GM12872 (cell line): ENCODE measurements around the gene ST8SIA1.

ENCODE experiments used
- TF ChIP-seq, protein P1 (sequence below): IDR thresholded peaks from 3 replicates; pipeline ENCODE4 v1.5.1; 2011; ENCODE audit warnings: low read depth, mild to moderate bottlenecking, low read length, moderate library complexity; ENCODE audit not compliant: insufficient read depth

ST8SIA1 gene

DNA sequence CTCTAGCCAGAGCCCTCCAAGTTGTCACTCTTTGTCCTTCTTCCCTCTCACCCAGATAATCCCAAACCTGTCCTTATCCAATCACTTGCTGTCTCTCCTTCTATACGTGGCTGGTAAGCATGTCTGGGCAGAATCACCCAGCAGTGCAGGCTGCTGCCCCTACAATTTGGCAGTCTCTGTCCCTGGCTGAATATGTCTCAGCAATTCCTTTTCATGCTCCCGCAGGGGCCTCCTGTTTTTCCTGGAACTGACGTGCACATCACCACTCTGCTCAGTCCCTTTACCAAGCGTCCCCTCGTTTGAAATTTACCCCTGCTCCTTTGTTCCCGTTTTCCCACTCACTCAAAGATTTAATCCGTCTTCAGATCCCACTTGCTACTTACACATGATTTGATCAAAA, 80.0 kb downstream of the ST8SIA1 start:
- TF ChIP-seq, protein P1, sequence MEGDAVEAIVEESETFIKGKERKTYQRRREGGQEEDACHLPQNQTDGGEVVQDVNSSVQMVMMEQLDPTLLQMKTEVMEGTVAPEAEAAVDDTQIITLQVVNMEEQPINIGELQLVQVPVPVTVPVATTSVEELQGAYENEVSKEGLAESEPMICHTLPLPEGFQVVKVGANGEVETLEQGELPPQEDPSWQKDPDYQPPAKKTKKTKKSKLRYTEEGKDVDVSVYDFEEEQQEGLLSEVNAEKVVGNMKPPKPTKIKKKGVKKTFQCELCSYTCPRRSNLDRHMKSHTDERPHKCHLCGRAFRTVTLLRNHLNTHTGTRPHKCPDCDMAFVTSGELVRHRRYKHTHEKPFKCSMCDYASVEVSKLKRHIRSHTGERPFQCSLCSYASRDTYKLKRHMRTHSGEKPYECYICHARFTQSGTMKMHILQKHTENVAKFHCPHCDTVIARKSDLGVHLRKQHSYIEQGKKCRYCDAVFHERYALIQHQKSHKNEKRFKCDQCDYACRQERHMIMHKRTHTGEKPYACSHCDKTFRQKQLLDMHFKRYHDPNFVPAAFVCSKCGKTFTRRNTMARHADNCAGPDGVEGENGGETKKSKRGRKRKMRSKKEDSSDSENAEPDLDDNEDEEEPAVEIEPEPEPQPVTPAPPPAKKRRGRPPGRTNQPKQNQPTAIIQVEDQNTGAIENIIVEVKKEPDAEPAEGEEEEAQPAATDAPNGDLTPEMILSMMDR: no peak

DNA sequence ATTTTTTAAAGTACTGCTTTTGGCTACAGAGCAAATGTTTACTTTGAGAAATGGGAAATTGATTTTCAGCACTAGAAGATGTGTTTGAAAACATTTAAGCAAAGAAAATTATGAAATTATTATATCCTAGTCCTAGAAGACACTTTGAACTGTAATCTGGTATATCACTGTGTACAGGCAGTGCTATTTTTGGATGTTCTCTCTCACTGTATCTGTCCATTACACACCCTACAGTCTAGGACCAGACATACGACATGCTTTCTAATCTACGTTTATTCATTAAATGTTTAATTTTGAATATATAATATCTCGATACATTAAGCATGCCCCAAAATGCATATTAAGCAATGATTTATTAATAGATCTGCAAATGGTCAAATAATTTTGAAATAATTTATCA, 82.5 kb downstream of the ST8SIA1 start:
- TF ChIP-seq, protein P1: no peak

DNA sequence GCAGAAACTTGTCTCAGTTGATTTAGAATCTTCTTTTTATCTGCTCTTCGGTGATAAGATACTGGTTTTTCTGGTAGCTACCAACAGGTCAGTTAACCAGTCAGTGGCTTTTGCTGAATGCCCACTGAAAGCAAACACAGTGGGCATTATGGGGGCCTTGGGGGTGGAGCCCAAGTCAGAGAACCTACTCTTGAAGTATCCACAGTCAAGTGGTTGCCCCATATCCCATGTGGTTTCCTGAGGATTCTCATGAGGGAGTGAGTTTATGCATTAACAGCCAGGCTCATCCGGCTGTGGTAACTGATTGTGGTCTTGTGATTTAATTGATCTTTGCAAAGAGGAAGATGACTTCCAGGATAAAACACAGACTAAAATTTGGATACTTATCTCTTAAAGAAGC, 83.7 kb downstream of the ST8SIA1 start:
- TF ChIP-seq, protein P1: no peak

DNA sequence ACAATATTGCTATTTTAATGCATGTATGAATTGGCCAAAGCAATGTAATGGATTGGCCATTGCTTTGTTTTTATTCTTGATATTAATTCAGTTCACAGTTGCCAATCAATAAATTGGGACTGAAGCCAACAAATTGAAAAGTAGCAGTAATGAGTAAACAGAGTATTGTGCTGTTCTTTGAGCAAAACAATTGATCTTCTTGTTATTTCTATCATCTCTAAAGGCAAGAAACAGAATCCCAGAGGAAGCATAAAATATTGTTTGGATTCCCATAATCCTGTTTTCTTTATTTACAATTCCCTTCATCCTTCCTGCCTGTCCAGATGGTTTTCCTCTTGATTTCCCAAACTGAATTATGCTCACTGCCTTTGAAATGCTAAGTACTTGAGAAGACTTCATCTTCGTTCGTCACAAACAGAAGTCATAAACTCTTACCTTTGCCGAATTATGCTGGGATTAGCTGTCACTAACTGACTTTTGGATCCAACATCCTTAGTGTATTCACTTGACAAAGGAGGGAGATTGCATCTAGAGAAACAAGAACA, 85.9 kb downstream of the ST8SIA1 start:
- TF ChIP-seq, protein P1: no peak

DNA sequence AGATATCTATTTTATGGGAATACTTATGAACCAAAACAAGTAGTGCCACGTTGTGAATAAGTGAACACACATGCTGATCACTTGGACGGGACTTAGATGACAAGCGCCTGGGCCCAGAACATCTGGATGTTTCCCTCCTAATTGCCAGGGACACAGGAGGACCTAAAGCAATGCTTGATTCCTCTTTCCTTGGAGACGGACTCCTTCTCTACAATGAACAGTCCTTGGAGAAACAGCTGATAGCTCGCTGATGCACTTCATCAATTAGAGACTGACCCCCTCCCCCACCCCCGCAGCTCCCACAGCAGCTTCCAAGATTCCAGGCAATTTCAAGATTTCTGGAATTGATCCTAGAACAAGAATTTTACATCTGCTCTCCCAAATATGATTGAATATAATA, 86.4 kb downstream of the ST8SIA1 start:
- TF ChIP-seq, protein P1: no peak

DNA sequence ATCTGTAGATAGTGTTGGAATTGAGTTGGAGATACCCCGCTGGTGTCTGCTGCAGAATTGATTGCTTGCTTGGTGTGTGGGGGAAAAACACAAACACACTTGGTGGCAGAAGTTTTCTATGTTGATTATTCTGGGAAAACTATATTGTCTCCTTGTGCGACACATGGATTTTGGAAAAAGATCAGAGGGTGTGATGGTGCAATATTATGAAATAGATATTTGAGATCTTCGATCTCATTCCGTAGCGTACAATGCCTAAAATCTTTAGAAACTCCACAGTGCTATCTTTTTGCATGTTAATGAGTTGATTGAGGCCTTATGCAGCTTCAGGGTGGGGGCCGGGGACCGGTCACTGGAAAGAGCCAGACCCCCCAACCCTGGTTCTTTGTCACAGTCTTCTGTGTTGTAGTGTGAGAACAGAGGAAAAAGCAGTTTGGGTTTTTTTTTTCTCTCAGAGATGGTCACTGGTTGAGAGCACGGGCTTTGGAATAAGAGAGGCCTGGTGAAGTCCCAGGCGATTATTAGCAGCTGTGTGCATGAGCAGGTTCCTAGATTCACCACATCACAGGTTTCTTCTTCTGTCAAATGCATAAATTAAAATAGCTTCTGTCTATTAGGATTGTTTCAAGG, 88.2 kb downstream of the ST8SIA1 start:
- TF ChIP-seq, protein P1: no peak

DNA sequence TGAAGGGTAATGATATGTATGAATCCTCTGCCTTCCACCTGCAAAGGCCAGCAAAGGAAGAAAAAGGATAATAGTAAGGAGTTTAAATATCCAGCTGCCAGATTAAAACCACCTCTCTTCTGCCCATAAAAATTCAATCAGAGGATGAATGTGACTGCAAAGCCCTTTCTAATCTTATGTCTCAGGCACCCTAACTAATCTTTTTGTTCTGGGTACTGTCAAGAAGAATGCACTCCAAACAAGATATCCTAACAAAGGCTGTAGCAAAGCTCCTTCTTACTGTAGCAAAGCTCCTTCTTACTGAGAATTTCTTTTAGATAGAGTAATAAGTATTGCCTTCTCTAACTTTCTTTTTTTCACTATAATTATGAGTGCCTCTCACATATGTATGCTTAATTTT, 91.8 kb downstream of the ST8SIA1 start:
- TF ChIP-seq, protein P1: no peak
